Measurements from ENCODE around the gene AGBL5.
"Not testable (repeated sequence)": the region's sequence is repeated elsewhere in the genome, so short reads cannot be mapped to it uniquely, and the experiment has no call there.

The AGBL5 gene

GRCh38 chr2:27051902-27052645 is 606 bp downstream of the AGBL5 start:
- no peak for DNase-seq (ENCODE audit: low read depth in 2 of 2)

GRCh38 chr2:27053321-27053720 is 1.9 kb downstream of the AGBL5 start:
- no peak for DNase-seq (ENCODE audit: low read depth in 2 of 2)

DNA sequence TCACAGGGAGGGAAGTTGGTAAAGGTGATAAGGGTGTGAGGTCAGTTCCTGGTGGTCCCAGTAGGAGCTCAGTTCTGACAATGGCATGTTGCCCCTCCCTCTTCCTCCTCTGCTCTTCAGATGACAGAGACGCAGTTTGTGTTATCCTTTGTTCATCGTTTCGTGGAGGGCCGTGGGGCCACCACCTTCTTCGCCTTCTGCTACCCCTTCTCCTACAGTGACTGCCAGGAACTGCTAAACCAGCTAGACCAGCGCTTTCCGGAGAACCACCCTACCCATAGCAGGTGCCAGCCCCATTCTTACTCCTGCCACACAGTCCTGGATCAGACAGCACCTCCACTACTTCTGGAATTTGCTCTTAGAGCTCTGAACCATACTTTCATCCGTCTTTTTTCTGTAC is 2.3 kb downstream of the AGBL5 start:
- no peak for DNase-seq (ENCODE audit: low read depth in 2 of 2)

DNA sequence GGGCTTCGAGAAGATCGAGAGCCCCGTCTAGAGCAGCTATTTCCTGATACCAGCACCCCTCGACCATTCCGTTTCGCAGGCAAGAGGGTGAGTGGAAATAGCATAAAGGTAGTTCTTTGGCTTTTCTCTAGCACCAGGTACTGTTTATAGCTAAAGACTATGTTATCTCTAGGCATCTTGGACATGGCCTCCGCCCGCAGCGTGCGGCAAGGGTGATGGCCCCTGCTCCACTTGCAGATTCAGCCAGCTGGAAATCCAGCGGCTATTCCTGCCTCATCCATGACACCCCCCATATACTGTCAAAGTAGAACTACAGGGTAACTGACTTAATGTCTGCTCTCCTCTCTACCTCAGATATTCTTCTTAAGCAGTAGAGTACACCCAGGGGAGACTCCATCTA is 3.3 kb downstream of the AGBL5 start:
- no peak for DNase-seq (ENCODE audit: low read depth in 2 of 2)

GRCh38 chr2:27057184-27057583 is 5.7 kb downstream of the AGBL5 start:
- no peak for DNase-seq (ENCODE audit: low read depth in 2 of 2)

DNA sequence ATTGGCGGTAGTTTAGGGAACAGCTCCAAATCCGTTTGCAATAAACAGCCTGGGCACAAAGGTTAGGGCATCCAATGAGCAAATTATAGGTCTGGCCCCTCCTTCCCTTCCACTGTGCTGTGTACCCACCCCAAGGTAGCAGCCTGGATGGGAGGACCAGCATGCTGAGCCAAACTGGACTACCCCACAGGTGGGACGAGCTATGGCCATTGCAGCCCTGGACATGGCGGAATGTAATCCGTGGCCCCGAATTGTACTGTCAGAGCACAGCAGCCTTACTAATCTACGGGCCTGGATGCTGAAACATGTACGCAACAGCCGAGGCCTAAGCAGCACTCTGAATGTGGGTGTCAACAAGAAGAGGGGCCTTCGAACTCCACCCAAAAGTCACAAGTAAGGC is 6.7 kb downstream of the AGBL5 start:
- DNase-seq (ENCODE audit: low read depth in 2 of 2) = no peak

- DNase-seq (ENCODE audit: low read depth in 2 of 2) = no peak
These were observed 7.8 kb downstream of the AGBL5 start for GRCh38 chr2:27059141-27059820.

DNA sequence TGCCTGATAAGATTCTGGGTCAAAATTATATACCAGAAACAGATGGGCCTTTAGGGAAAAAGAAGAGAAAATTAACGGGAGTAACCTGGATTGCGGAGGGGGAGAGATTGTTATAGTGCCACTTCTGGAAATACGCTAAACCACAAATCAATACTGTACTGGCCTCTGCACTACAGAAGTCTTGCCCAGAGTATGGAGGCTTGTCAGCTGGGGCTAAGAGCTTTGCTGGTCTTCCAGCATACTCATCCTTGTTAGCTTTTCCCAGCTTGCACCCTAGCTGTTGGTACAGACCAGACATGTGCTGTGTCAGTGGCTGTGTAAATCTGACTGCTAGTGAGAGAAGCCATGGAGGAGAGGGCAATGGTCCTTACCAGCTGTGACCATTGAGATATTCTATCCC is 8.9 kb downstream of the AGBL5 start:
- DNase-seq (ENCODE audit: low read depth in 2 of 2) = no peak

DNA sequence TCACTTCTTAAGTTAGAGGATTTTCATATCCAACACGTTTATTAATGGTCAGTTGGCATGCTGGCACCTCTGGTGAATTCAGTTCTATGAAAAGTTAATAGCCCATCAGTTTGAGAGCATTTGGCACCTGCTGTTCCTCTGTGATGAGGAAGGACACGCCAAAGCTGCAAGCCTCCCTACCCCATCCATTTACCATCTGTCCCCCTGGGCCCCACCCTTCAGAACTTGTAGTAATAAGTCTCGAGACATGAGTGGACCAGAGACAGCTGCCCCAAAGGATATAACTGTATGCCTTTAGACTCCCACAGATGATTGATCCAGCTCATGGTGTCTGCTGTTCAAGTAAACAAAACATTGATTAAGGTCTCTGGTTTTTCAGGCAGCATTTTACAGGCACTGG is 13.7 kb downstream of the AGBL5 start:
- DNase-seq (ENCODE audit: low read depth in 2 of 2) = no peak

DNA sequence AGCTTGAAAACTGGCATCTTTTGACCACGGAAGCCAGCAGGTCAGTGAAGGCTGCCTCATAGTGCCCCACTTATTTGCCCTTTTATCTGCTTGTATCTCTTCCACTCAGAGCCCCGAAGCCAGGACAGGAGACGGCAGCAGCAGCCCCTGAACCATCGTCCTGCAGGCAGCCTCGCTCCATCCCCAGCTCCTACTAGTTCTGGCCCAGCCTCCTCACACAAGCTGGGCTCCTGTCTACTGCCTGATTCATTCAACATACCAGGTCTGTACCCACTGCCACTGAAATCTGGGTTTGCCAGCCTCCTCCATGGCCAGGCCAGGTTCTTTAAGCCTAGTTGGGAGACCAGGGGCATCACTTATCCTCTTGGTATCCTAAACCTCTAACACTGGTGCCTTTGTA is 15.9 kb downstream of the AGBL5 start:
- no peak for DNase-seq (ENCODE audit: low read depth in 2 of 2)

GRCh38 chr2:27069436-27069835 is 18.0 kb downstream of the AGBL5 start:
- DNase-seq (ENCODE audit: low read depth in 2 of 2) = no peak

GRCh38 chr2:27069961-27070618 is 18.6 kb downstream of the AGBL5 start:
- no peak for DNase-seq (ENCODE audit: low read depth in 2 of 2)

DNA sequence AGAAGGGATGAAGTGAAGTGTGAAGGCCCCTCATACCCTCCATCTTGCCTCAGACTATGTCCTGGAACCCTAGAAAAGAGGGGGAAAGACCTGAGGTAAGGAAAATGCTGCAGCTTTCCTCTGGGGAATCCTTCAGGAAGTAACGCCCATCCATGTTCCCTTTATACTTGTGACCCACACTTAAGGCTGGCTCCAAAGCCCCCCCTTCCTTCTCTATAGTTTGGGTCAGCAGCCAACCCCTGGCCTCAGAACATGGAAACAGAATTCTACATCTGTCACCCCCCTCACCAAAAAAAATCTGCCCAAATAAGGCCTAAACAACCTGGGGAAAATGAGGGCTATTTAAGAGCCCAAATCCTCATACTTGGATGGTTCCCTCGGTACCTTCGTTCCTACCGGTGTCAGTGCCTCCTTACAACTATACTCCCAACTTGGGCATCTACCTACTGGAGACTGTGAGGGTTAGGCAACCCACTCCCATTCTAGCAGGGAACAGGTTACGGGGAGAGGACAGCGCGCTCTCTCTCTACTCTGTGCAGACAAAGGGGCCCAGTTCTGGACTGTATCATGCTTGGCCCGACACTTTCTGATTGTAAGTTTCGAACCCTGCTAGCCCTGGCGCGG is 19.3 kb downstream of the AGBL5 start:
- DNase-seq (ENCODE audit: low read depth in 2 of 2) = no peak

DNA sequence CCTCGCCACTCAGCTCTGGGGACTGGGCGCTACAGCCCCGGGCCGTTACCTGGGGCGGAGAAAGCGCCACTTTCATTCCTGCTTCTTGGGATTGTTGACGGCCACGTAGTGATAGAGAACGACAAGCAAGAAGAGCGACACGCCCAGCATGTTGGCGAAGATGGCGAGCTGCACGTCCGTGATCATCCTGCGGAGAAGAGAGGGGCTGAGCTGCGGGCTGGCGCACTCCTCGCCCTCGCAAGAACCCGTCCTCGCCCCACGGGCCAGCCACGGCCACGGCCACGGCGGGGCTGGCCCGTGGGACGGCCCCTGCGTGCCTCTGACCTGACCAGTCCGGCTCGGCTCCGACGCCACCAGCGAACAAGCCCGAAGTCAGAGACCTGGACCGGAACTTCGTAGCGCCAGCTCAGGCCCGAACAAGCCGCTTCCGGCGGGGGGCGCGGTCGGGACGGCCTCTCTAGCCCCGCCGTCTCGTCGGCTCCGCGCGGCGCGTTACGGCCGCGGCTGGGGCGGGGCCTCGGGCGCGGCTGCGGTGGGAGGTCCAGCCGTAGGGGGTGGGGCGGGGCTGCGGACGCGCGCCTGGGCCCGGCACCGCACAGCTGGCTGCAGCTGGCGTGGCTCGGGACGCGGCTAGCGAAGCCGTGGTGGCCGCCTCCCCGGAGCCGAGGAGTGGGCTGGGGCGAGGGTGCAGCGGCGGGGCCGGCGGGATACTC is 20.0 kb downstream of the AGBL5 start, which contains the start of gene OST4:
Gene OST4 (minus strand): TSS at position 378 of the 713 bp plus-strand sequence.
- DNase-seq (ENCODE audit: low read depth in 2 of 2) = peak; percentile 86

DNA sequence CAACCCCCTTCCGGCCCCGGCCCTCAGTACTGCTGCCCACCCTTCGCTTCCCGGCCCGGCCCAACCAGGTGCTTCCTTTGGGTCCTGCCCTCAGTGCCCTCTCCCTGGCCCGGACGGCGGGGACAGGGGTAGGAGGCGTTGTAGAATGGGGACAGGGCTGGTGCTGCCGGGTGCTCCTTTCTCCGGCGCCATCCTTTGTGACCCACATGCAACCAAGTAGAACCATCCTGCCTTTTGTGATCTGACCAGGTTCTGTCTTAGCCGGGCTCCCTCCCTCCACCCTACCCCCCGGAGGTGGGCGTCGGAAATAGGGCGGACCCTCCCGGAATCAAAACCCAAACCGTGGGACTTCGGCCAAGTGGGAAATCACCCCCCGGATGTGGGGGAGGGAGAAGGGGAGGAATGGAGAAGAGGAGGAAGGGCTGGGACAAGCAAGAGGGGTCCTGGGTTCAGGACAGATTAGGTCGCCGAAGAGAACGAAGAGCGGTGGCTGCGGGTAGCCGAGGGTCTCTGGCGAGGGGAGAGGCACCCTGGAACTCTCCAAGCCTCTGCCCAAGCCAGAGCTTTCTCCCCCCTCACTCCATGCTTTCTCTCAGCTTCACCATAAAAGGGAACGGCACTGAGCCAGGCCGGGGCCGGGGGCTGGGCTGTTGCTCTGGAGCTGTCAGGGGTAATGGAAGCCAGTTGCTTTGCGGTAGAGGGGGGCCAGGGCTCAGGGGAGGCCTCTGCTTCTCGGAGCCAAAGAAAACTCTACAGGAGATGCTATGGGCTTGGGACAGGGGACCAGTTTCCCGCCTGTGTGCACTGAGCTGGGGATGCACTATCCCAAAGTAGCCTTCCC is 20.7 kb downstream of the AGBL5 start:
- DNase-seq (ENCODE audit: low read depth in 2 of 2) = peak; percentile 86 to 87

- DNase-seq (ENCODE audit: low read depth in 2 of 2) = peak in 1 of 2 experiments; percentile 41
These were observed 21.5 kb downstream of the AGBL5 start for GRCh38 chr2:27072920-27073319.

DNA sequence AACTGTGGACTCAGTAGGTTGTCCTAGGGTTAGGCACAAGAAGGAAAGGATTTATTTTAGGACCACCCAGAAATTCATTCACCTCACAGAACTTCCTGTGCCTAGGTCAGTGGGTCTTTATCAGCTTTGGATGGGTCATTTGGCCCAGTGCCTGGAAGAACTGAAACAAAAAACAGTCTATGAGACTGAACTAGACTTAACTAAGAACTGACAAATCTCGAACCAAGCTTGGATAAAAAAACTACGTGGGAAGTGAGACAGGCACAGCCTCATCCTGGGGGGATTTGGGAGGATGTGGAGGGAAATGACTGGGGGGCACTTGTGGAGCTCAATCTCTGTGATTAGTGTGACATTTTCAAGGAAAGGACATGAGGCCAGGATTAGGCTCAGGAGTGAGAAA is 22.3 kb downstream of the AGBL5 start:
- no peak for DNase-seq (ENCODE audit: low read depth in 2 of 2)

- DNase-seq (ENCODE audit: low read depth in 2 of 2) = no peak
These were observed 23.5 kb downstream of the AGBL5 start for GRCh38 chr2:27074738-27075565.

- not testable (repeated sequence) for DNase-seq (ENCODE audit: low read depth in 2 of 2)
These were observed 24.1 kb downstream of the AGBL5 start for GRCh38 chr2:27075566-27075871.

- DNase-seq (ENCODE audit: low read depth in 2 of 2) = no peak
These were observed 24.9 kb downstream of the AGBL5 start for GRCh38 chr2:27076323-27076722.
